ENCODE measurements around the gene EXD3. TPM values are rescaled to one million over a fixed set of nuclear protein-coding genes. Genes with fewer than 3 reads are reported as not detected.

The EXD3 gene
- polyA plus RNA-seq, 2 of the 4 experiments (the other 2 are of a cell fraction): 3.4 to 4.5 TPM

DNA sequence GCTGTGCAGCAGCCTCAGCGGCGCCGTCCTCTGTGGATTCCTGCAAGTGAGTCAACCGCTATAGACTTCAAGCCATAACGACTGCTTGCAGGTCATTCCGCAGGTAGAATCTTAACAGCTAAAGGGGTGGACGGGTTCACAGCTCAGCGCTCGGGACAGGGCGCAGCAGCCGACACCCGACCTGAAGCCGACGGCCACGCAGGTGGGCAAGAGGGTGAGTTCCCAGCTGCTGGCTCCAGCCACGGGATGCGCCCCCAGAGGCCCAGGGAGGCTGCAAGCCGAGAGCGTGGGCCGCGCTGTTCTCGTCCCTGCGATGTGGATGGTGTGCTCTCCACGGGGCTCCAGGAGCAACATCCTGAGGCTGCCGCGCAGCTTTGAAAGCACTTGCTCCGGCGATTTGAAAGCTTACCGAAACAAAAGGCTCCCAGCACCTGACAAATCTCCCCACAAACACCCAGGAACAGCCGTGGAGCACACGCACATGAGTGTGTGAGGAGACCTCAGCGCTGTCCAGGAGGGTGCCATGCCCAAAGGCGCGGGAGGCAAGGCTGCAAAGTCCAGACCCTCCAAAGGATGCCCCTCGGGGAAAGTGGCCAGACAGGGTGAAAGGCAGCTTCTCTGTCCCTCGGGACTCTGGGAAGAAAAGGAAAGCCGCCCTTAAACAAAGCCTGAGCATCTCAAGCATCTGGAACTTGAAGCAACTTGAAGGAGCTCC, 48.7 kb downstream of the EXD3 start:
- no peak for TF ChIP-seq CHD4 (IDR thresholded peaks at IDR 0.05; ENCODE audit: borderline replicate concordance)
- TF ChIP-seq MYC (IDR thresholded peaks at IDR 0.05; ENCODE audit: borderline replicate concordance, low read length): no peak
- TF ChIP-seq NFE2L2 (conservative IDR thresholded peaks at IDR 0.05; ENCODE audit: low read length): no peak
- TF ChIP-seq GATA3 (IDR thresholded peaks at IDR 0.05; ENCODE audit: borderline replicate concordance): no peak
- no peak for TF ChIP-seq MAFK (IDR thresholded peaks at IDR 0.05; ENCODE audit: partially characterized antibody)
- no peak for TF ChIP-seq ZC3H11A (IDR thresholded peaks at IDR 0.05)
- no peak for TF ChIP-seq HOXA7 (CRISPR knock-in tag; IDR thresholded peaks at IDR 0.05)
- no peak for TF ChIP-seq EP300 (IDR thresholded peaks at IDR 0.05)
- no peak for TF ChIP-seq KDM5A (IDR thresholded peaks at IDR 0.05)
- TF ChIP-seq, protein P1, sequence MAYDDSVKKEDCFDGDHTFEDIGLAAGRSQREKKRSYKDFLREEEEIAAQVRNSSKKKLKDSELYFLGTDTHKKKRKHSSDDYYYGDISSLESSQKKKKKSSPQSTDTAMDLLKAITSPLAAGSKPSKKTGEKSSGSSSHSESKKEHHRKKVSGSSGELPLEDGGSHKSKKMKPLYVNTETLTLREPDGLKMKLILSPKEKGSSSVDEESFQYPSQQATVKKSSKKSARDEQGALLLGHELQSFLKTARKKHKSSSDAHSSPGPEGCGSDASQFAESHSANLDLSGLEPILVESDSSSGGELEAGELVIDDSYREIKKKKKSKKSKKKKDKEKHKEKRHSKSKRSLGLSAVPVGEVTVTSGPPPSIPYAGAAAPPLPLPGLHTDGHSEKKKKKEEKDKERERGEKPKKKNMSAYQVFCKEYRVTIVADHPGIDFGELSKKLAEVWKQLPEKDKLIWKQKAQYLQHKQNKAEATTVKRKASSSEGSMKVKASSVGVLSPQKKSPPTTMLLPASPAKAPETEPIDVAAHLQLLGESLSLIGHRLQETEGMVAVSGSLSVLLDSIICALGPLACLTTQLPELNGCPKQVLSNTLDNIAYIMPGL (CRISPR knock-in tag; IDR thresholded peaks at IDR 0.05; ENCODE audit: borderline replicate concordance): no peak
- no peak for TF ChIP-seq USF2 (IDR thresholded peaks at IDR 0.05)
- TF ChIP-seq ZNF302 (CRISPR knock-in tag; IDR thresholded peaks at IDR 0.05): no peak
- TF ChIP-seq JUN (IDR thresholded peaks at IDR 0.05): no peak
- no peak for TF ChIP-seq PHF8 (IDR thresholded peaks at IDR 0.05; ENCODE audit: borderline replicate concordance, low read depth)
- no peak for TF ChIP-seq MAX (IDR thresholded peaks at IDR 0.05)
- TF ChIP-seq RAD21 (conservative IDR thresholded peaks at IDR 0.05 in 1 of 2, IDR thresholded peaks at IDR 0.05 in 1 of 2): no peak
- TF ChIP-seq, protein P2, sequence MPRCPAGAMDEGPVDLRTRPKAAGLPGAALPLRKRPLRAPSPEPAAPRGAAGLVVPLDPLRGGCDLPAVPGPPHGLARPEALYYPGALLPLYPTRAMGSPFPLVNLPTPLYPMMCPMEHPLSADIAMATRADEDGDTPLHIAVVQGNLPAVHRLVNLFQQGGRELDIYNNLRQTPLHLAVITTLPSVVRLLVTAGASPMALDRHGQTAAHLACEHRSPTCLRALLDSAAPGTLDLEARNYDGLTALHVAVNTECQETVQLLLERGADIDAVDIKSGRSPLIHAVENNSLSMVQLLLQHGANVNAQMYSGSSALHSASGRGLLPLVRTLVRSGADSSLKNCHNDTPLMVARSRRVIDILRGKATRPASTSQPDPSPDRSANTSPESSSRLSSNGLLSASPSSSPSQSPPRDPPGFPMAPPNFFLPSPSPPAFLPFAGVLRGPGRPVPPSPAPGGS (IDR thresholded peaks at IDR 0.05): no peak
- TF ChIP-seq ZFP36 (IDR thresholded peaks at IDR 0.05; ENCODE audit: borderline replicate concordance, partially characterized antibody): no peak
- no peak for TF ChIP-seq ESRRA (IDR thresholded peaks at IDR 0.05; ENCODE audit: borderline replicate concordance, low read length)
- POLR2A ChIA-PET: no interaction called here
- Histone ChIP-seq H3K4me3 (no peak overlapping the region), H3K4me2 (no peak overlapping the region), H3K27ac (no peak overlapping the region), H3K9me3 (0 out of 3 replicates have a peak, but pooled peaks cover 5% of the 10 kb centered on the region), H3K4me1 (no peaks in the 10 kb centered on the region)
- no peak for FAIRE-seq
- CTCF ChIA-PET: interaction anchor here (0.8 to 1.9 kb wide), 4 partner anchors 10 to 72 kb away, joined by 3 to 7 read pairs (median 3); partner anchors contain the start of gene EXD3
- DNase-seq (ENCODE audit: low read depth in 1 of 2, low spot score in 1 of 2): no peak
- 89% methylated on average over 37 of the region's 37 CpGs for WGBS (ENCODE audit: missing lambda C conversion rate)
- no peak for ATAC-seq

GRCh38 chr9:137373611-137373980, 49.4 kb downstream of the EXD3 start:
- Histone ChIP-seq H3K4me3 (no peak overlapping the region), H3K27ac (no peak overlapping the region), H3K4me1 (no peaks in the 10 kb centered on the region), H3K9me3 (0 out of 3 replicates have a peak, but pooled peaks cover 5% of the 10 kb centered on the region), H3K4me2 (no peak overlapping the region)
- ChIA-PET POLR2A (no interaction called here), CTCF (interaction anchor here (1.3 kb wide), 1 partner anchor 71 kb away, joined by 3 read pairs; no protein-coding TSS in a partner anchor)
- TF ChIP-seq HOXB13 (CRISPR knock-in tag; IDR thresholded peaks at IDR 0.05; ENCODE audit: low read depth) (no peak), MYC (IDR thresholded peaks at IDR 0.05; ENCODE audit: borderline replicate concordance, low read length) (no peak)
- FAIRE-seq (no peak), ATAC-seq (no peak), DNase-seq (ENCODE audit: low read depth in 1 of 2, low spot score in 1 of 2) (no peak)
- WGBS (ENCODE audit: missing lambda C conversion rate): 94% methylated on average over 16 of the region's 16 CpGs
